Head of caudate nucleus (tissue), 42 donors: ENCODE measurements around the gene CHID1.

Experiments
- DNase-seq, 42 donors: peaks; one replicate each; pipeline versions ENCODE4 v3.0.0 to v3.0.0-alpha.2; 2020 to 2021; ENCODE audit warnings: mixed read lengths in 7 of 42
- intact Hi-C: fragments of 100-400 bp; cut with DNase I; formaldehyde crosslinking; loops from one replicate; pipeline ENCODE4 v1.15.0; 2022

CHID1 gene

GRCh38 chr11:823441-824291, 86.9 kb downstream of the CHID1 start:
- intact Hi-C loops, result no loop called here
- no peak for DNase-seq

- DNase-seq, result peak in 8 of 42 donors; percentile 42 to 76 (median 56)
- intact Hi-C loops, result no loop called here
Observed at GRCh38 chr11:821512-822371, 88.9 kb downstream of the CHID1 start.

GRCh38 chr11:820655-821511, 89.7 kb downstream of the CHID1 start:
- DNase-seq, result peak in 16 of 42 donors; percentile 36 to 88 (median 65)
- intact Hi-C loops, result no loop called here

- peak; percentile 58 to 90 (median 80) for DNase-seq
- intact Hi-C loops, result no loop called here
Observed at GRCh38 chr11:819943-820649, 90.5 kb downstream of the CHID1 start.

- DNase-seq, result peak; percentile 84 to 98 (median 95)
- intact Hi-C loops, result no loop called here
Observed at GRCh38 chr11:819129-819931, 91.3 kb downstream of the CHID1 start.

GRCh38 chr11:818396-819128, 92.0 kb downstream of the CHID1 start, which contains the start of gene PNPLA2:
Gene PNPLA2, plus strand, starts transcription at chr11:818914. Its CDS starts 805 bp downstream, at chr11:819719.
- DNase-seq, result no peak
- intact Hi-C loops, result no loop called here
